Neural progenitor cell (in vitro differentiated cells): ENCODE measurements around the gene ILKAP.

Experiments
- EZH2 ChIP-seq: fragments of 200-600 bp; sonication (generic); IDR thresholded peaks from 2 replicates; pipeline ENCODE4 v1.6.1; 2017; ENCODE audit warnings: antibody characterized with exemption, mild to moderate bottlenecking, moderate library complexity
- EZH2phosphoT487 ChIP-seq: fragments of 200-600 bp; sonication (generic); IDR thresholded peaks from 2 replicates; pipeline ENCODE4 v1.6.1; 2017; ENCODE audit warnings: antibody characterized with exemption
- TF ChIP-seq, protein P1 (sequence below): fragments of 200-600 bp; sonication (generic); IDR thresholded peaks from 2 replicates; pipeline ENCODE4 v1.5.1; 2017; ENCODE audit warnings: antibody characterized with exemption, mild to moderate bottlenecking

DNA sequence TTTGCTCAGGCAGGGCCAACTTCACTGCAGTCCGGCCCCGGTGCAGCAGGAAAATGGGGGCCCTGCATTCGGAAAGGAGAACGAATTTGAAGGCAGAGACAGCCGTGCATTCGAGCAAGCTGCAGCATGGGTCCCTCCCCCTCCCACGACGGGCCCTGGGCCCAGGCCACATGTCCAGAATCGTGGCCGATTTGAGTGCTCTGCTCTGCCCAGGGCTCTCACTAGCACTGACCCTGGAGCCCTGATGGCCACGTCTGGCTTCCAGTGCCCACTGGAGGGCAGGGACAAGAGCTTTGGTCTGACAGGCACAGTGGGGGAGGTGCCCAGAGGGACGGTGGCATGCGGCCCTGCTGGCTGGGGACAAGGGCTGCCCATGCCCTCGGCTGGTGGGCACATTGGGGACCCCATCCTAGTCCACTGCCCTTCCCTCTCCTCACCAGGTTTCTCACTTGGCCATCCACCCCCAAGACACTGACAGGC lies 79.5 kb downstream of the ILKAP start:
- TF ChIP-seq, protein P1, sequence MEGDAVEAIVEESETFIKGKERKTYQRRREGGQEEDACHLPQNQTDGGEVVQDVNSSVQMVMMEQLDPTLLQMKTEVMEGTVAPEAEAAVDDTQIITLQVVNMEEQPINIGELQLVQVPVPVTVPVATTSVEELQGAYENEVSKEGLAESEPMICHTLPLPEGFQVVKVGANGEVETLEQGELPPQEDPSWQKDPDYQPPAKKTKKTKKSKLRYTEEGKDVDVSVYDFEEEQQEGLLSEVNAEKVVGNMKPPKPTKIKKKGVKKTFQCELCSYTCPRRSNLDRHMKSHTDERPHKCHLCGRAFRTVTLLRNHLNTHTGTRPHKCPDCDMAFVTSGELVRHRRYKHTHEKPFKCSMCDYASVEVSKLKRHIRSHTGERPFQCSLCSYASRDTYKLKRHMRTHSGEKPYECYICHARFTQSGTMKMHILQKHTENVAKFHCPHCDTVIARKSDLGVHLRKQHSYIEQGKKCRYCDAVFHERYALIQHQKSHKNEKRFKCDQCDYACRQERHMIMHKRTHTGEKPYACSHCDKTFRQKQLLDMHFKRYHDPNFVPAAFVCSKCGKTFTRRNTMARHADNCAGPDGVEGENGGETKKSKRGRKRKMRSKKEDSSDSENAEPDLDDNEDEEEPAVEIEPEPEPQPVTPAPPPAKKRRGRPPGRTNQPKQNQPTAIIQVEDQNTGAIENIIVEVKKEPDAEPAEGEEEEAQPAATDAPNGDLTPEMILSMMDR = no peak
- TF ChIP-seq EZH2 = no peak
- no peak for TF ChIP-seq EZH2phosphoT487
